Measurements from ENCODE around the gene LBP. TPM values are rescaled to one million over a fixed set of nuclear protein-coding genes. Genes with fewer than 3 reads are reported as not detected.

Gene LBP
- 1 to 10 TPM in 1 of 2 donors, under 1 TPM in 1; 0.12 to 1.8 TPM for total RNA-seq
- not detected for polyA plus RNA-seq (ENCODE audit: insufficient read length in 6 of 6)
- long read RNA-seq, donor 1: 0 reads
- long read RNA-seq, donor 2: 0 reads
- long read RNA-seq, donor 3: 0 reads
- long read RNA-seq, donor 4: 0 reads
- long read RNA-seq, donor 5: 0 reads
- long read RNA-seq, donor 6: 0 reads
- long read RNA-seq, donor 7: 0 reads
- long read RNA-seq, donor 8: 0 reads
- long read RNA-seq, donor 9: 0 reads
- long read RNA-seq, donor 10, partial matches to known transcripts: 0 of 4 reads
- long read RNA-seq, donor 10, other reads (novel, unspliced or antisense): 0 of 4 reads
- long read RNA-seq, donor 11: 0 reads
- long read RNA-seq, donor 12: 0 reads

GRCh38 chr20:38346247-38346651 is at the start of gene LBP:
Gene LBP, plus strand, starts transcription at chr20:38346482. Its CDS starts 35 bp downstream, at chr20:38346517.
- peaks cover 0 to 5% of the 10 kb centered on the region in 2 donors for H3K4me1 ChIP-seq
- H3K36me3 ChIP-seq: no peaks in the 10 kb centered on the region
- peaks cover 0 to 13% of the 10 kb centered on the region in 2 donors for H3K27me3 ChIP-seq
- no peak for DNase-seq
- H3K4me3 ChIP-seq: no peak within 1 kb of the TSS
- ATAC-seq: no peak
- TF ChIP-seq CTCF (IDR thresholded peaks at IDR 0.05): no peak
- H3K9me3 ChIP-seq: no peaks in the 10 kb centered on the region
- no peak within 1 kb of the TSS for H3K27ac ChIP-seq
- intact Hi-C loops (cut with DNase I): no loop called here

- DNase-seq: no peak
- Histone ChIP-seq H3K27me3 (peaks cover 0 to 19% of the 10 kb centered on the region in 2 donors), H3K4me3 (no peak overlapping the region), H3K9me3 (no peaks in the 10 kb centered on the region), H3K36me3 (no peaks in the 10 kb centered on the region), H3K4me1 (peaks cover 0 to 60% of the 10 kb centered on the region in 2 donors), H3K27ac (peak overlapping the region in 1 of 2 donors; percentile 82)
- intact Hi-C loops (cut with DNase I): no loop called here
- no peak for TF ChIP-seq CTCF (IDR thresholded peaks at IDR 0.05)
- no peak for ATAC-seq
Measured at GRCh38 chr20:38297916-38298674, 48.2 kb upstream of the LBP start.

GRCh38 chr20:38298768-38299288 is 47.5 kb upstream of the LBP start:
- intact Hi-C loops (cut with DNase I): no loop called here
- peak in 3 of 4 donors; percentile 78 to 94 (median 81) for DNase-seq

GRCh38 chr20:38299963-38300362 is 46.3 kb upstream of the LBP start:
- intact Hi-C loops (cut with DNase I): no loop called here
- H3K9me3 ChIP-seq: no peaks in the 10 kb centered on the region
- ATAC-seq (peak; percentile 75), DNase-seq (peak in 2 of 4 donors; percentile 44 to 48)
- TF ChIP-seq CTCF (IDR thresholded peaks at IDR 0.05): no peak
- no peak overlapping the region for H3K4me3 ChIP-seq
- H3K36me3 ChIP-seq: no peaks in the 10 kb centered on the region
- H3K27me3 ChIP-seq: peaks cover 0 to 26% of the 10 kb centered on the region in 2 donors
- peak overlapping the region in 1 of 2 donors; percentile 82 for H3K27ac ChIP-seq
- peaks cover 0 to 63% of the 10 kb centered on the region in 2 donors for H3K4me1 ChIP-seq

More at GRCh38 chr20:38298768-38299288, 47.5 kb upstream of the LBP start:
- Histone ChIP-seq H3K9me3 (no peaks in the 10 kb centered on the region), H3K4me1 (peaks cover 0 to 63% of the 10 kb centered on the region in 2 donors), H3K27me3 (peaks cover 0 to 25% of the 10 kb centered on the region in 2 donors), H3K27ac (peak overlapping the region; percentile 45 to 82), H3K36me3 (no peaks in the 10 kb centered on the region), H3K4me3 (no peak overlapping the region)
- peak; percentile 84 for ATAC-seq
- TF ChIP-seq CTCF (IDR thresholded peaks at IDR 0.05): no peak

GRCh38 chr20:38300438-38300837 is 45.8 kb upstream of the LBP start:
- peaks cover 0 to 64% of the 10 kb centered on the region in 2 donors for H3K4me1 ChIP-seq
- DNase-seq (no peak), ATAC-seq (no peak)
- H3K4me3 ChIP-seq: no peak overlapping the region
- H3K27ac ChIP-seq: peak overlapping the region in 1 of 2 donors; percentile 82
- TF ChIP-seq CTCF (IDR thresholded peaks at IDR 0.05): no peak
- intact Hi-C loops (cut with DNase I): no loop called here
- H3K36me3 ChIP-seq: no peaks in the 10 kb centered on the region
- H3K9me3 ChIP-seq: no peaks in the 10 kb centered on the region
- H3K27me3 ChIP-seq: peaks cover 0 to 31% of the 10 kb centered on the region in 2 donors

Measured in left lung (tissue), 14 donors.